ENCODE results near the gene RNF207.

The RNF207 gene

DNA sequence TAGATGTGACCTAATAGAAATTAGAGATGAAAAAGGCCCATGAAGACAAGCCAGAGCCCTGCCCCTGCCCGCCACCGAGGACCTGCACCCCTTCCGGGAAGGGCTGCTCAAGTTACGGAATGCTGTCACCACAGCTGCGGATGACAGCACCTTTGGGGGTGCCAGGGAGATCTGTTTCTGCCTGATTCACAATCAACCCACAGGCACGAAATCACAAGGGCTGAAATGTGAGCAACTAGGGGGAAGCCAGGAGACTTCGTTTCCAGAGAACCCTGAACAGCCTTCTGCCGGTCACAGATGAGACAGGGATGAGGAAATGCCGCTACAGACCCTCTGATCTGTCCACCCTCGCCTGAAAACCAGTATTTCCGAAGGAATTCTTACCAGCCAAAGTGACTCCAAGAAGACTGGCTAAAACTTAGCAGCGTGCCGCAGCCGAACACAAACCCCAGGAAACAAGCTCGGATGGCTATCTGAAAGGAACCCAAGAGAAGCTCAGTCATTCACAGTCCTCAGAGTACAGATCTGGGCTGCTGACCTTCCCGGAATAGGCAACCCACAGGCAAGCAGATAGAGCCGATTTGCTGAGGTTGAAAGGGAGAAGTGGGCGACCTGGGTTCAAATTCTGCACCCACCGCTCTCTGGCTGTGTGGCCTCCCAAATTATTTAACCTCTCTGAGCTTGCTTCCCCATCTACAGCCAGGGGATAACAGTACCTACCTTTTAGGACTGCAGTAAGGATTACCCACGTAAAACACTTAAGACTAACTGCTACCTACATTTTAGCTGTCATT is 28.8 kb downstream of the RNF207 start:
- peak; percentile 49 for DNase-seq

DNA sequence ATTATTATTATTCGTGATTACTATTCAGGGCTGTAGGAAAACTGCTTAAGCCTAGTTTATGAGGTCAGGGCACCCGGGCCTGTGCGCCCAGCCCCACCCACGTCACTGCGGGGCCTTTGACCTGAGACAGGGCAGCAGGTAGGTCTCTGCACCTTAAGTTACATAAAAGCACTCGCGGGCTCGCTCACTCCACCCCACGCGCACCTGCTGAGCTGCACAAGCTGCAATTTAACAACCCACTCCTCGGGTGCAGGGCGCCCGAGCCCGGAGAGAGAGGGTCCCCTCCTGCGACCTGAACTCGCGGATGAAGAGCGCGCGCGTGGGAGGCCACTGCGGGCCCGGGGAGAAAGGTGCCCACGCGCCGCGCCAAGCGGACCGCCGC is 29.4 kb downstream of the RNF207 start:
- DNase-seq = no peak

GRCh38 chr1:6237093-6237492 is 31.2 kb downstream of the RNF207 start:
- DNase-seq = no peak

- DNase-seq = no peak
Measured at GRCh38 chr1:6239213-6239752, 33.4 kb downstream of the RNF207 start.

GRCh38 chr1:6239950-6240768 is 34.2 kb downstream of the RNF207 start:
- DNase-seq = peak; percentile 61

DNA sequence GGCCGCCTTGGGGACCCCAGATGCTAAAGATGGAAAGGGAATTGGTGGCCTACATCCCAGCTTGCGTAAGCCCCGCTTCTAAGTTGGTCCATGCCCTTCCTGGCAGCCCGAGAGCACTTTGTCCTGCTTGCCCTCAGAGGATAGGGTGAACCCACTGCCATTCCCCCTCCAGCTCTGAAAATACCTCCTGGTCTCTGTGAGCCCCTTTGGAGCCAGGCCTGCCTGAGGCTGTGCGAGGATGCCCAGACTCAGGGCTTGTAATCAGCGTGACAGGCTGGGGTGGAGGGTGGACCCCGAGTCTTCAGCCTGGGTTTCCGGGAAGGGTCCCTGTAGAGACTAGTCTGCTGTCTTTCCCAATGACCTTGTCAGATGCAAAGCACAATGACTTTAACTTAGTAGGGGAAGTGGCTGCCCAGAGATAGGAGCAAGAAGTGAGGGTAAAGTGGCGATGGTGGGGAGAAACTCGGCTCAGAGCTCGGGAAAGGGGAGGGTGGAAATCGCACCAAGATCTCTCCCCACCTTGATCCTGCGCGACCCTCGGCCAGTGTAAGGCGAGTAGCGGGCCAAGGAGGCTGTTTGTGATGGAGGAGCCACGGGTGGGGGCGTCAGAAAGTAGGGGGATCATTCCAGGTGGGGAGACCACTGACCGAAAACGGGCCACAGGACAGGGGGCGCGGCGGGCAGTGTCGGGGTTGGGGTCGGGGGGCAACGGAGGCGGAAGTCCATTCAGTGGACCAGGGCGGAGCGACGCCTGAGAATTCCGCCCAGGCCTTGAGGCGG is 35.4 kb downstream of the RNF207 start:
- no peak for DNase-seq

GRCh38 chr1:6241887-6242740 is 36.2 kb downstream of the RNF207 start:
- DNase-seq = no peak

DNA sequence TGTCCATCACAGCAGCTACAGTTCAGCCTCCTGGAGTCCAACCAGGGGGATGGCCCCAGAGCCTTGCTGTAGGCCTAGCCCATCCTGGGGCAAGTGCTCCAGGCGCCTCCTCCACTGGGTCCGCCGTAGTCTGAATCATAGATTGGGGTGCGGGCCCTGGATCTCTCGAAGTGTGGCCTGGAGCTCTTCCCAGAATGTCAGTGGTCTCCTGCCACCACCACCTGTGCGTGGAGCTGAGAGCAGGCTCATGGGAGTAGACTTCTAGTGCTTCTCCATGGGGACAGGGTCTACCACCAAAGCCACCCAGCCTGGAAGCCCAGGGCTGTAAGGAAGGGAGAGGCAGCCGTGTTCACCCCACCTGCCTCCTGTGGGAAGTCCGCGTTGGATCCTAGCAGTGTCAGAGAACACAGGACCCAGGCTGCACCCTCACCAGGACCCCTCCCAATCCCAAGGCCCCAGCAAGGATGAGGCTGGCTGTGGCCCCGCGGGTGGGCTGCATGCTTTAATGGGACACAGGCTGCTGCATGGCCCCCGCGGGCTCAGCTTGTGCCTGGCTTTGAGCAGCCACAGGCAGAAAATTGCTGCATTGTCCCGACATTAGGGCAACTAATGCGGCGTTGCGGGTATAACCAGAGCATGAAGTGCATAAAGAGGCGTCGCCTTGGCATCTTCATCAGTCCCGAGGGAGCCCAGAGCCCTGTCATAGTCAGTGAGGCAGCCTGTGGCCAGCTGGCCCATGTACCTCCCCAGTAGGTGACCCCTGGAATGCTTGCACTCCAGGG is 37.3 kb downstream of the RNF207 start:
- no peak for DNase-seq

- DNase-seq = no peak
Measured at GRCh38 chr1:6243993-6244392, 38.1 kb downstream of the RNF207 start, which contains the start of gene HES3. HES3 (plus strand) TSS chr1:6244179; CDS start chr1:6244366, 187 bp downstream.

DNA sequence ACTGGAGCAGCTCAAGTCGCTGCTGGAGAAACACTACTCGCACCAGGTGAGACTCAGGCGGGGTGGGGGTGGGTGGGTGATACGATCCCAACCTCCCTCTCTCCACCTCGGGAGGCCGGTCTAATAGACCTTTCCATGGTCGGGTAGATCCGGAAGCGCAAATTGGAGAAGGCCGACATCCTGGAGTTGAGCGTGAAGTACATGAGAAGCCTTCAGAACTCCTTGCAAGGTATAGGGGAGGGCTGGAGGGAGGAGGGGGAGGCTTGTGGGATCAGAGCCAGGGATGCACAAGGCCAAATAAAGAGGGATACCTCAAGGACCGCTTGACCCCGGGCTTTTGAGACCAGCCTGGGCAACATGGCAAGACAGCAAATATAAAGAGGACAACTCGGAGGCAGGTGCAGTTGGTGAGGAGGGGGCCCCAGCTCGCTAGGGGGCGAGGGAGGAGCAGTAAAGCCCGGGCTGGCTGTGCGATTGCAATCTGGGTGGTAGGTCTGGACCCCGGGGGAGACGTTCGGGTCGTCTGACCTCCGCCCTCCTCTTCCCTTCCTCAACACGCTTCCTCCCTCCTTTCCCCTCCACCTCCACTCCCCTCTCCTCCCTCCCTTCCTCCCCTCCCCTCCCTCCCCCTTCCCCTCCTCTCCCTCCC is 38.6 kb downstream of the RNF207 start:
- no peak for DNase-seq

DNA sequence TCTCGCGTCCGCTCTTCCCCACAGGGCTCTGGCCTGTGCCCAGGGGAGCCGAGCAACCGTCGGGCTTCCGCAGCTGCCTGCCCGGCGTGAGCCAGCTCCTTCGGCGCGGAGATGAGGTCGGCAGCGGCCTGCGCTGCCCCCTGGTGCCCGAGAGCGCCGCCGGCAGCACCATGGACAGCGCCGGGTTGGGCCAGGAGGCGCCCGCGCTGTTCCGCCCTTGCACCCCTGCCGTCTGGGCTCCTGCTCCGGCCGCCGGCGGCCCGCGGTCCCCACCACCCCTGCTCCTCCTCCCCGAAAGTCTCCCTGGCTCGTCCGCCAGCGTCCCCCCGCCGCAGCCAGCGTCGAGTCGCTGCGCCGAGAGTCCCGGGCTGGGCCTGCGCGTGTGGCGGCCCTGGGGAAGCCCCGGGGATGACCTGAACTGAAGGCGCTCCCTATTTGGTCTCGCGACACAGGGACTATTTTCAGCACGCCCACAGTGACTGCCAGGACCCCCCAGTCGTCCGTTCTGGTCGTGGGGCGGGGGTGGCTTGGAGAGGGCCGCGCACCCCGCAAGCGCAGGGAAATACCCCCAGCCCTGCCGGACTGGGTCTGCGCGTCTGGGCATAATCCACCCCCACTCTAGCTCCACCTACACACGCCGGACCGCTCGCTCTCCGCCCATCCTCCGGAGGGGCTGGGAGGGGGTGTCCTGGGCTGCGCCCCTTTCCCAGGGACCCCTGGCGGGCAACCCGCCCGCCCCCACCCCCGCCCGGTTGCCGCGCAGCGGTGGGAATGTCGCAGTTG is 39.4 kb downstream of the RNF207 start:
- peak; percentile 74 for DNase-seq

- DNase-seq = no peak
Measured at GRCh38 chr1:6245869-6246496, 40.1 kb downstream of the RNF207 start.

DNA sequence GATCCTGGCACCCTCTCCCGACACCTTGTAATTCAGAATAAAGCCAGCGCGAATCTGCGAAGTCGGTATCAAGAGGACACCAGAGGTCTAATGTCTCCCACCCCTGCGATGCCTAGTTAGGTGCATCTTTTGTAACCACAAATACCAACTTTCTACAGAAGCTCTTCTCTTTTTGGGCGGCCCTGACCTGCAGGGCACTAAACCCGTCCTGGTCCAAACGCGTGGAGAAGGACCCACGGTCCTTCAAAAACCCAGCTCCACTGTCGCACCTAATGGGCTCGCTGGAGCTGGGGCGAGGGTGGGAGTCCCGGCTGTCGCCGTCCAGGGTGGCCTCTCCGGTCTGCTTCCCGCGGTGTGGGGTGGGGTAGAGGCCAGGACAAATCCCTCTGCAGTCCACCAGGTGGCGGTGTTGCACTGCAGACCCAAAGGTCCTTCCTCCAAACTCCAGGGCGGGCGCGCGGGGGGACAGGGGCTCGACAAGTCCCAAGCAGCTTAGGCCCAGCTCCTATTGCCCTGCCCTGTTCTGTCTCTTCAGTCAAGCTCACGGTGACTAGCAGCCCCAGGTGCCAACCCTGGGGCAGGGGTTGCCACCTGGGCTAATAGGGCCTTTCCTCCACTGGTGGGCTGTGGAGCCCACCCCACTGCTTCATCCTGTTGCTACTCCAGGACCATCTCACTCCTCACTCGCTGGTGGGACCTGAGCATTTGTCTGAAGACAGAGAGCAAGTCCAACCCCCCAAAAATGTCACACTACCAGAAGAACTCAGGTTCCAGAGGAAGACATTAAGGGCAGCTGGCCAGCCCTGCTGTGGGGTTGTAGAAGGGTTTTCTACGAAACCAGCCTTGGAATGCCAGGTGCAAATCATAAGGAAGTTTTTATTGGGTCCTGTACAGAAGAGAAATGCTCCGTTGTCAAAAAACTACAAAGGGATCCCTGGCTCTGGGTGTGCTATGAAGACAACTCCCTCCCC is 40.9 kb downstream of the RNF207 start:
- DNase-seq = peak; percentile 64

GRCh38 chr1:6247651-6248050 is 41.7 kb downstream of the RNF207 start:
- DNase-seq = no peak

DNA sequence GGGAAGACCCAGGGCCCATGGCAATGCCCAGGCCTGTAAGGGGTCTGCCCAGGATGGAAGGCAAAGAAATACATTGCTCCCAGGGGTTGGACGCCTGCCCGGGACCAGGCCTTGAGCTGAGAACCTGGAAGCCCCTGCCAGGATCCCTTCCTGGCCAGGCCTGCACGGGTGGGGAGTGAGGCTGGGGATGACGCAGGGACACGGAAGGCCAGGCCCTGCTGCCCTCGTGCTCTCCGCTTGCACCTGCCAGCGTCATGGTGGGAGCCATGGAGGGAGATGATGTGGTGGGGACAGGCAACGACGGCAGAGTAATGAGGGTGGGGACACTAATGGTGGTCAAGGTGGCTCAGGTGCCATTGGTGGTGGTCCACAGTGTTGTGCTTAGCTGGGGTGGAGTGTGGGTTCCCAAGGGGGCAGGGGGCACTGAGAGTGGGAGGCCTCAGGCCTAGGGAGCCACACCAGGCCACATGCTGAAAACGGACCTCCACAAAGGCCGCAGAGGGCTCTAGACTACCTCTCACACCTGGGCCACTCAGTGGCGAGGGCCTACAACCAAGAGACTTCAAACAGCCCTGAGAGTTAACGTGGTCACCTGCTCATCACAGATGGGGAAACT is 42.4 kb downstream of the RNF207 start:
- DNase-seq = no peak

DNA sequence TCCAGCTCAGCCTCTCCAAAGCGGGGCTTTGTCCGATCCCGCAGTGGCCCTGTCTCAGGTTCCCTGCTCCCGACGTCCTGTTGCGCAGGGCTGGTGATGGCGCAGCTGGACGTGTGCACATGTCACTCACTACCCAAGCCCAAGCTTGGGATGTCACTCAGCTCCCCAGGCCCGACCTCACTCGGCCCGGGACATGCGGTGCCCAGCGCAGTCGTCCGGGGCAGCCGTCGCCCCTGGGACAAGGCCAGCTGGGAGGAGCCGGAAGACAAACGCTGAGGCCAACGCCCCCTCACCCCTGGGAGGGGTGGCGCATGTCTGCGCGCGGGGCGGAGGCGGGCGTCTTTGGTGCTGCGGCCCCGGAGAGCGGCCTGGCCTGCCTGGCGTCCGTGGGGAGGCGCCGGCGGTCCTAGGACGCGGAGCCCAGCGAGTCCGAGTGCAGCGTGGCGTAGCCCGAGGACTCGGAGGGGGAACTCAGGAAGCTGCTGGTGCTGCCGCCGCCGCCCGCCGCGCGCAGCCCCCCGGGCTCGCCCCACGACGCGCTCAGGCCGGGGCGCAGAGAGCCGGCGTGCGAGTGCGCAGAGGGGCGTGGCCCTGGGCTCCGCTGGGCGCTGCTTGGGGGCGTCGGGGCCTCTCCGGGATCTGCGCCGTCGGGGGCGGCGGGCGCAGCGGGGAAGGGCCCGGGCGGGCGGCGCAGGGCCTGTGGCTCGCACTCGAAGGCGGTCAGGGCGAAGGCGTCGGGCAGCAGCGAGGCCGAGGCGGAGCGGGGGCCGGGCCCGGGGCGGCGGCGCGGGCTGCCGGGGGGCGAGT is 43.2 kb downstream of the RNF207 start:
- no peak for DNase-seq
